ENCODE measurements around the gene POLR3H. TPM values are rescaled to one million over a fixed set of nuclear protein-coding genes. Genes with fewer than 3 reads are reported as not detected.
A peak's percentile ranks its signal among the peaks of the same experiment; 100 is the strongest.

POLR3H gene
- total RNA-seq, 1 experiment from 2014 or later = 8.5 TPM

DNA sequence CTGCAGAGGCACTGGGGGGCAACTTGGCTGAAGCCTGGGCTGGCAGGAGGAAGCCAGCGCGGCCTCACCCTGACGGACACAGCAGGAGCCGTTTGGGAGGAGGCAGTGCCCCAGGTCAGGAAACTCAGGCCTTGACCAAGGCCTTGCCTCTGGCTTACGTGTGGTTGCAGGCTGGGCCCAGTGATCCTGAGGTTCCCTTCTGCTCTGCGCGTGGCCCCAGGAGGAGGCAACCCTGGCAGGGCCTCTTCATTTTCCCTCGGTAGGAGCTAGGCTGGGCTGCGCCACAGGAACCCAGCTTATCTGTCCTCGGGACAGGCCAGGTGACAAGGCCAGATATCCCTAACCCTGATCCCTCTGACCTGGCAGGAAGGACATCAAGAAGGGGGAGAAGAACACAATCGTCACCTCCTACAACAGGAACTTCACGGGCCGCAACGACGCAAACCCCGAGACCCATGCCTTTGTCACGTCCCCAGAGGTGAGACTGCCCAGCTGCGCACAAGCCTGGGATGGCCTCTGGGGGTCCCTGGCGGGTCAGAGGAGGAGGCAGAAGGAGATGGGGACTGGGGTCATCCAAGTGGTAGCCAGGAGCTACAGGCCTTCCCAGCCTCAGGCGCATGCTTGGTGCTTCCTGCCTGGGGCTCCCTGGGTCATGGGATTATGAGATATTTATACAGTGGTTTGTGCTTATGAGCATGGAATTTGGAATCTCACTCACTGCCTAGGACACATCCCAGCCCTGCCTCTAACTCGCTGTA lies 20.6 kb downstream of the POLR3H start:
- H3K4me3 ChIP-seq (ENCODE audit: insufficient read depth, low read depth, low read length) = no peak overlapping the region
- peak; percentile 86 for DNase-seq
- no peaks in the 10 kb centered on the region for H3K27me3 ChIP-seq (ENCODE audit: control insufficient read depth, insufficient read depth, low read length)
- peaks cover 32% of the 10 kb centered on the region for H3K36me3 ChIP-seq (replicated peaks; ENCODE audit: control insufficient read depth, insufficient read depth, low read length)

DNA sequence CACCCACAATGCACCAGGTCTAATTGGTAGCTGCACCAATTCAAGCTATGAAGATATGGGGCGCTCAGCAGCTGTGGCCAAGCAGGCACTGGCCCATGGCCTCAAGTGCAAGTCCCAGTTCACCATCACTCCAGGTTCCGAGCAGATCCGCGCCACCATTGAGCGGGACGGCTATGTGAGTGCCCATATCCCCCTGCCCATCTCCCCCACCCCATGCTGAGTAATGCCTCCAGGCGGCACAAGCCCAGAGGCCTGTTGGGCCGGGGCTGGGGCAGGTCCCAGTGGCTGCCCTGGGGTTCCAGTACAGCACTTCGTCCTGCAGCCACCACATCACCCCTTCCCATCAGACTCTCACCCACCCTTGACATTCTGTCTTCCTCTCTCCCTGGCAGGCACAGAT lies 21.5 kb downstream of the POLR3H start:
- DNase-seq = no peak
- Histone ChIP-seq H3K4me3 (ENCODE audit: insufficient read depth, low read depth, low read length) (no peak overlapping the region), H3K36me3 (replicated peaks; ENCODE audit: control insufficient read depth, insufficient read depth, low read length) (peaks cover 28% of the 10 kb centered on the region), H3K27me3 (ENCODE audit: control insufficient read depth, insufficient read depth, low read length) (no peaks in the 10 kb centered on the region)

DNA sequence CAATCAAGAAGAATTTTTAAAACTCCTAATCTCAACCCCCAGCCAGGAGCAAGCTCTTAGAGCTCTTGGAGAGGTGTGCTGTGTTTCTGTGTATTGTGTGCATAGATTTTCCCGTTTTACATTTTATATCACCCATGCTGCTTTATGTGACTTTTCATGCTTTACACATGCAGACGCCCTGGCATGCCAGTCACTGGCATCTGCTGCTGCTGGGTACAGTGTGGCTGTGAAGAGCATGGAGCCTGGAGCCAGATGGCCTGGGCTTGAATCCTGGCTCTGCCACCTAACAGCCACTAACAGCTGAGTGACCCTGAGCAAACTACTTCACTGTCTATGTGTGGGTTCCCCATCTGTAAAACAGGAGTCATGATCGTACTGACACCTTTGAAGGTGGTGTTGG lies 23.1 kb downstream of the POLR3H start:
- DNase-seq = no peak
- no peak overlapping the region for H3K4me3 ChIP-seq (ENCODE audit: insufficient read depth, low read depth, low read length)
- no peaks in the 10 kb centered on the region for H3K27me3 ChIP-seq (ENCODE audit: control insufficient read depth, insufficient read depth, low read length)
- peaks cover 20% of the 10 kb centered on the region for H3K36me3 ChIP-seq (replicated peaks; ENCODE audit: control insufficient read depth, insufficient read depth, low read length)

DNA sequence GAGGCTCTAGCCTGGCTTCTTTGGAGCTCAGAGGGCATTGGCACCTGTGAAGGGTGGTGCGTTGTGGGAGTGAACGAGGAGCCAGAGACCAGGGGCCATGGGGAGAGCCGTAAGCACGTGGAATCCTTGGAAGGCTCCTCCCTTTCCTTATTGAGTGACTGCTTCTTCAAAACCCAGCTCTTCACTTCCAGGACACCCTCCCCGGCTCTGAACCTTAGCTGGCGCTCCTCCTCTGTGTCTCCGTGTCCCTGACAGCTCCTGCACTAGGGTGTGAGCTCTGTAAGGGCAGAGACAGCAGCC lies 26.3 kb downstream of the POLR3H start:
- Histone ChIP-seq H3K36me3 (replicated peaks; ENCODE audit: control insufficient read depth, insufficient read depth, low read length) (peaks cover 18% of the 10 kb centered on the region), H3K27me3 (ENCODE audit: control insufficient read depth, insufficient read depth, low read length) (no peaks in the 10 kb centered on the region), H3K4me3 (ENCODE audit: insufficient read depth, low read depth, low read length) (no peak overlapping the region)
- DNase-seq = no peak

DNA sequence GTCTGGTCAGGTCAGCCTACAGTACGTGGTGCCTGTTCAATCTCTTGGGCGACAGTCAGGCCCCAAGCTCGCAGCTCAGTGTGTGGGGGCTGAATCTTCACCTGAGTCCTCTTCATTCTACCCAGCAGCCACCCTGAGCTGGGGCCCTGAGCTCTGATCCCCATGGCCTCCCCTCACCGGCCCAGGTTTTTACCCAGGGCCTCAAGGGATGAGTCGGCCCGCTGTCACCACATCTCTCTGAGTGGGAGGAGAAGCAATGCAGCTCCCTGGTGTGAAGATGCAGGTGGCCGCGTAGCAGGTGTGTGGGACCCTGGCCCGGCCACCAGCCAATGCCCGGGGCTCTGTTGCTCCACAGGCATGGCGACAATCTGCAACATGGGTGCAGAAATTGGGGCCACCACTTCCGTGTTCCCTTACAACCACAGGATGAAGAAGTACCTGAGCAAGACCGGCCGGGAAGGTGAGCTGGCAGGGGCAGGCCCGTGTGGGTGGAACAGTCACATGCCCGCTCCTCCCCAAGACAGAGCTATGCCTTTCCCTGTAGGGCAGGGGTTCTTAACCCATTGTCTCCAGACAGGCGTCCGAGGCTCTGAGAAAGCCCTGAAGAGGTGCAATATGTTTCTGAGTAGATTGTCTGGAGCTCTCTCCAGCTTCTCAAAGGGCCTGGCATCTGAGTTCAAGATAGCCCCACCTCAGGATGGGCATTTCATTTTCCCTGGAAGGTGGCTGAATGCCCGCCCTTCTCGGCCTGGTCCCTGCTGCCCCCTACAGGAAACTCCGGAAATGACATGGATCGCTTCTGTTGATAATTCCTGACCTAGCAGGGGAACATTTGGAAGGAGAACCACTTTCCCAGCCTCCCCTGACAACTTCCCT lies 26.9 kb downstream of the POLR3H start:
- peak; percentile 93 for DNase-seq
- peaks cover 18% of the 10 kb centered on the region for H3K36me3 ChIP-seq (replicated peaks; ENCODE audit: control insufficient read depth, insufficient read depth, low read length)
- H3K27me3 ChIP-seq (ENCODE audit: control insufficient read depth, insufficient read depth, low read length) = no peaks in the 10 kb centered on the region

DNA sequence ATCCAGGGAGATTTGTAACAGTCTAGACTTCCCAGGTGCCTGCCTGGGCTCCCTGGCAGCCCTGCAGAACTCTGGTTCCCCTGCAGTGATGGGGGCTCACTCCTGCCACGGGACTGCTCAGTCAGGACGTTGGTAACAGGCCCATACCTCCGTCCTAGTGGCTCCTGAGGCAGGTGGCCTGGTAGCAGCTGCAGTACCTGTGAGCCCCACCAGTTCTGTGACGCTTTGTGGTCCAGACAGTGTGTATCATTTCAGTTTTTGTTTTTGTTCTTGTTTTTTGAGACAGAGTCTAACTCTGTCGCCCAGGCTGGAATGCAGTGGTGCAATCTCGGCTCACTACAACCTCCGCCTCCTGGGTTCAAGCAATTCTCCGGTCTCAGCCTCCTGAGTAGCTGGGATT lies 27.8 kb downstream of the POLR3H start:
- Histone ChIP-seq H3K36me3 (replicated peaks; ENCODE audit: control insufficient read depth, insufficient read depth, low read length) (peaks cover 18% of the 10 kb centered on the region), H3K27me3 (ENCODE audit: control insufficient read depth, insufficient read depth, low read length) (no peaks in the 10 kb centered on the region), H3K4me3 (ENCODE audit: insufficient read depth, low read depth, low read length) (no peak overlapping the region)
- no peak for DNase-seq

More for the DNA sequence above, 26.9 kb downstream of the POLR3H start:
- no peak overlapping the region for H3K4me3 ChIP-seq (ENCODE audit: insufficient read depth, low read depth, low read length)

DNA sequence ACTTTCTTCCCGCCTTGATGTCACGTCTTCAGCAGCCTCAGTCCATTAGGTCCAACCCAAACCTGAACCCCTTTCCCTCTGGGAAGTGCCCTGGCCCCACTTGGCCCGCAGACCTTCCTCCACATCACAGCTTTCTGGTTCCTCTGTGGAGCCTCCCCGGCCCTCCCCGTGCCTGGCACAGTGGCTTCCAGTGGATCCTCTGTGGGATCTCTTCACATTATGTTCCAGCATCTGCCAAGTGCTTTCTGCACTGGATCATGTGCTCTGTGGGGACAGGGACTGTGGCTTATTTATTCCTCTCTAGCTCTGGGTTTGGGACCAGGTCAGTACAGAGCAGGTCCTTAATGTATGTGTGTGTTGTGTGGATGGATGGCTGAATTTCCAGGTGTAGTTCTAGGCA lies 30.9 kb downstream of the POLR3H start:
- DNase-seq = no peak
- H3K36me3 ChIP-seq (replicated peaks; ENCODE audit: control insufficient read depth, insufficient read depth, low read length) = peaks cover 14% of the 10 kb centered on the region
- H3K27me3 ChIP-seq (ENCODE audit: control insufficient read depth, insufficient read depth, low read length) = no peaks in the 10 kb centered on the region
- no peak overlapping the region for H3K4me3 ChIP-seq (ENCODE audit: insufficient read depth, low read depth, low read length)

DNA sequence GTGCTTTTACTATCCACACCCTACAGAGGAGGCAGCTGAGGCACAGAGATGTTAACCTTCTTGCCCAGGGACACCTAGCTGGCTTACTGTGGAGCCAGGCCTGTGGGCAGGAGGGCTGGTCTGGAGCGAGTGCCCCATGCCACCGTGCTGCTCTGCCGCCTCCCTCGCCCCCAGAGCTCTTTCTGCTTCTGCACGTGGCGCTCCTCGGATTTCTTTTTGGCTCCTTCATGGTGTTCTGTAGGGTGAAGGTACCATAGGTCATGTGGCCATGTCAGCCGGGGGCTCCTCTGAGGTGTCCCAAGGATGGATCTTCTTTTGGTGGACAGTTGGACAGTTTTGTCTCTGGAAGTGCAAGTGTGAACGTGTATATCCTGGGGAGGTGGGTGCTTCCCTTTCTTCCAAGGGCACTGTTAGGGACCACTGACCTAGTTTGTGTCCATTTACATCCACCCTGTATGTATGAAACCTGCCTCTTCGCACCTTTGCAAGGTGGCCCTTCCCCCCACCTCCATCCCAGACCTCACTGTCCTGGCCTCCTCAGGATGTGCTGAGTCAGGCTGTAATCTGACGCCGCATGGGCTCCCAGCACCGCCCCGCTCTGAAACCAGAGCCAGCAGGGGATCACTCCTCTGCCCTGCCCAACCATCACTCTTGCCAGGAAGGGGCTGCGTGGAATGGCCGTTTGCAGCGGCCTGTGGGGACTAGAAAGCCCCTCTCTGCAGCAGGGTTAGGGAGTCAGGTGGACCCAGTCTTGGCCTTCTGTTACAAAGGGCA lies 31.7 kb downstream of the POLR3H start:
- H3K36me3 ChIP-seq (replicated peaks; ENCODE audit: control insufficient read depth, insufficient read depth, low read length) = peaks cover 16% of the 10 kb centered on the region
- no peak overlapping the region for H3K4me3 ChIP-seq (ENCODE audit: insufficient read depth, low read depth, low read length)
- H3K27me3 ChIP-seq (ENCODE audit: control insufficient read depth, insufficient read depth, low read length) = no peaks in the 10 kb centered on the region
- DNase-seq = peak; percentile 98

DNA sequence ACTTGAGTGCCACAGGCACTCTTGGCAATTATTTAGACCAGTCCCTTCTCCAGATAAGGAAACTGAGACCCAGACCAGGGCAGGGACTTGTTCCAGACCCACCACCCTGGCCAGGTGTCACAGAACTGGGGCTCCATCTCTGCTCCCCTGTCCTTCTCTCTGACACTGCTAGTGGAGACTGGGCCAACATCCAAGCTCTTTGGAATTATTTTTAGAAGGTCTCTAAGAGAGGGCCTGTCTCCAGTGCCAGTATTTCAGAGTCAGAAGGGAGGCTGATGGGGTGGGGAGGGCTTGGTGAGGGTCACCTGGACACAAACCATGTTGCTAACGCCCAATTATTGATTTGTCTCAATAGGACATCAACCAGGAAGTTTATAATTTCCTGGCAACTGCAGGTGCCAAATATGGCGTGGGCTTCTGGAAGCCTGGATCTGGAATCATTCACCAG lies 32.7 kb downstream of the POLR3H start:
- Histone ChIP-seq H3K27me3 (ENCODE audit: control insufficient read depth, insufficient read depth, low read length) (no peaks in the 10 kb centered on the region), H3K4me3 (ENCODE audit: insufficient read depth, low read depth, low read length) (no peak overlapping the region), H3K36me3 (replicated peaks; ENCODE audit: control insufficient read depth, insufficient read depth, low read length) (peaks cover 16% of the 10 kb centered on the region)
- DNase-seq = no peak

DNA sequence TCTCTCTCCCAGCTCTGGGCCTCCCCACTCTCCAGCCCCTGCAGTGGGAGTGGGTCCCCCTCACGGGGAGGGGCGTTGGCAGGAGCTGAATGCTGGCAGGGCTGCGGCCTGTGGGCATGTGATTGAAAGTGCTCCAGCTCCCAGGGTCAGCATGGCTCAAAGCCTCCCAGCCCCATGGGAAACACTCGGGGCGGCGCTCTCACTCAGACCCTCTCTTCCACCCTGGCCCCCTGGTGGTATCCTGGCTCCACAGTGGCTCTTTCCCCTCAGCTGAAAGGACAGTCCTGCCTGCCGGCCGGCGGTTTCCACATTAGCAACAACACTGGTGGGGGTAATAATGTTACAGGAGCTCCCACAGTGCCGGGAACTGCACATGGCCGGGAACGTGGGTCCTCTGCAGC lies 35.5 kb downstream of the POLR3H start:
- DNase-seq = peak; percentile 70
- H3K4me3 ChIP-seq (ENCODE audit: insufficient read depth, low read depth, low read length) = no peak overlapping the region
- H3K36me3 ChIP-seq (replicated peaks; ENCODE audit: control insufficient read depth, insufficient read depth, low read length) = peaks cover 6% of the 10 kb centered on the region
- no peaks in the 10 kb centered on the region for H3K27me3 ChIP-seq (ENCODE audit: control insufficient read depth, insufficient read depth, low read length)

DNA sequence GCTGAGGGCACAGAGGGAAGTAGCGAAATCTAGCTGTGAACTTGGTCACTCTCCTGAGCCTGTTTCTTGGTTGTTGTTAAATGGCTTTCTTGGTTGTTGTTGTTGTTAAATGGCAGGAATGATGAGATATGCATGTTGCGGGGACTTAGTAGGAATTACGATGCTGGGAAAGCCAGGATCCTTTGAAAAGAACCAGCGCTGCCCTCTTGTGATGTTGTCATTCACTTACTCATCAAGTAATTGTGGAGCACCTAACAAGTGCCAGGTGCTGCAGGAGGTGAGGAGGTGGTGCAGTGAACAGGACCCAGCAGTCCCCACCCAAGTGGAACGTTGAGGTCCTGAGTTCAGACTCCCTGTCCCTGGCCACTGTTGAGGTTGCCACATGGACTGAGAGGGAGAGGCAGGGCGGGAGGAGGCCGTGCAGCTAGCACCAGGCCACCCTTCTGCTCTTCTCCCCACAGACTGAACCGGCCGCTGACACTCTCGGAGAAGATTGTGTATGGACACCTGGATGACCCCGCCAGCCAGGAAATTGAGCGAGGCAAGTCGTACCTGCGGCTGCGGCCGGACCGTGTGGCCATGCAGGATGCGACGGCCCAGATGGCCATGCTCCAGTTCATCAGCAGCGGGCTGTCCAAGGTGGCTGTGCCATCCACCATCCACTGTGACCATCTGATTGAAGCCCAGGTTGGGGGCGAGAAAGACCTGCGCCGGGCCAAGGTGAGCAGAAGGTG lies 36.8 kb downstream of the POLR3H start:
- Histone ChIP-seq H3K36me3 (replicated peaks; ENCODE audit: control insufficient read depth, insufficient read depth, low read length) (peaks cover 4% of the 10 kb centered on the region), H3K27me3 (ENCODE audit: control insufficient read depth, insufficient read depth, low read length) (no peaks in the 10 kb centered on the region), H3K4me3 (ENCODE audit: insufficient read depth, low read depth, low read length) (no peak overlapping the region)
- no peak for DNase-seq

DNA sequence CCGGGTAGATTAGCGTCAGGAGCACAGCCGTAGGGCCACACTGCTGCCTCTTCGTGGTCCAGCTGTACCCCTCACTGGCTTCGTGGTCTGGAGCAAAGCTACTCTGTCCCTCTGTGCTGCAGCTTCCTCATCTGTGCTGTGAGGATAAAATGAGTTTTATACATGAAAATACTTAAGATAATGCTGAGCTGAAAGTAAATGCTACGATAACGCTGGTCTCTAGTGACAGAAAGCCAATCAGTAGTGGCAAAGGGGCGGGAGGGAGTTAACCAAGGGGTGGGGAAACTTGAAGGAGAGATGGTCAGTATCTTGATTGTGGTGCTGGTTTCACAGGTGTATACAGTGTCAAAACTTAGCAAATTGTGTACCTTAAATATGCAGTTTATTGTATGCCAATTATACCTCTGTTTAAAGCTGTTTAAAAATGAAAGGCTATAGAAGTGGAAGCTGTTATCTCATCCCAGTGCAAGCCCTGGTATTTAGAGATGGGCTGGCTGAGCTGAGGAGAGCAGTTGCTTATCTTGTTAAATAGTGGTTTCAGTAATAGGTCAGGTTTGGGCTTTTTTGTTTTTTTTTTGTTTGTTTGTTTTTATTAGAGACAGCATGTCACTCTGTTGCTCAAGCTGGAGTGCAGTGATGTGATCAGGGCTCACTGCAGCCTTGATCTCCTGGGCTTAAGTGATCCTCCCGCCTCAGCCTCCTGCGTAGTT lies 38.6 kb downstream of the POLR3H start:
- Histone ChIP-seq H3K27me3 (ENCODE audit: control insufficient read depth, insufficient read depth, low read length) (no peaks in the 10 kb centered on the region), H3K36me3 (replicated peaks; ENCODE audit: control insufficient read depth, insufficient read depth, low read length) (peaks cover 8% of the 10 kb centered on the region), H3K4me3 (ENCODE audit: insufficient read depth, low read depth, low read length) (no peak overlapping the region)
- DNase-seq = no peak

DNA sequence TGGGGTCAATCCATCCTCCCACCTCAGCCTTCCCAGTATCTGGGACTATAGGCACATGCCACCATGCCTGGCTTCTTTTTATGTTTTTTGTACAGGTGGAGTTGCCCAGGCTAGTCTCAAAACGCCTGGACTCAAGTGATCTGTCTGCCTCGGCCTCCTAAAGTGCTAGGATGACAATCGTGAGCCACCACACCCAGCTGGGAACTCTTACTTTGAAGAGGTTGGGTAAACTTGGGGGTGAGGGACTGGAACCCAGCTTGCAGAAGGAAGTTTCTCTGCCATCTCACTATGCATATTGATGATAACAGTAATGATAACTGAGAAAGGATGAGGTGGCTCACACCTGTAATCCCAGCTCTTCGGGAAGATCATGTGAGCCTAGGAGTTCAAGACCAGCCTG lies 39.5 kb downstream of the POLR3H start:
- Histone ChIP-seq H3K27me3 (ENCODE audit: control insufficient read depth, insufficient read depth, low read length) (no peaks in the 10 kb centered on the region), H3K36me3 (replicated peaks; ENCODE audit: control insufficient read depth, insufficient read depth, low read length) (peaks cover 10% of the 10 kb centered on the region), H3K4me3 (ENCODE audit: insufficient read depth, low read depth, low read length) (no peak overlapping the region)
- DNase-seq = no peak

DNA sequence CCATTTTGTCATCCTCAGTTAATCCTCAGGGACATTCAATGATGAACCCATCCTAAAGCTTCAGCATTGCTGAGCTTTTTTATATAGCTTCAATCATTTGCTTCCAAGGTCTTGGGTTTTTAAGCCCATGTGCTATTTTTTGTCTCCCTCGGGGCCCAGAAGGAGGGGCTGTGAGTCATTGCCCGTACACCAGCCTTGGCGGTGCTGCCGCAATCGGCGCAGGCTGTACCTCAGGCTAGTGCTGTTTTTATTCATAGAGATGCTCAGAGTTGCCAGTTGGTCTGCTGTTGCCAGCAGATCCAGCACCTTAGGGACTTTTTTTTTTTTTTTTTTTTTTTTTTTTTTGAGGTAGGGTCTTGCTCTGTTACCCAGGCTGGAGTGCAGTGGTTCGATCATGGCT lies 39.9 kb downstream of the POLR3H start:
- DNase-seq = no peak
- Histone ChIP-seq H3K36me3 (replicated peaks; ENCODE audit: control insufficient read depth, insufficient read depth, low read length) (peaks cover 12% of the 10 kb centered on the region), H3K27me3 (ENCODE audit: control insufficient read depth, insufficient read depth, low read length) (no peaks in the 10 kb centered on the region), H3K4me3 (ENCODE audit: insufficient read depth, low read depth, low read length) (no peak overlapping the region)
